Islet of Langerhans (tissue), 1 donor: ENCODE results near the gene ZNF443.
"Not testable (repeated sequence)": the region's sequence is repeated elsewhere in the genome, so short reads cannot be mapped to it uniquely, and the experiment has no call there.

Source experiments
- FAIRE-seq: peaks from one replicate; lab custom pipeline; 2011; peaks lifted over from hg19 to GRCh38; lab: Jason Lieb, UNC

Gene ZNF443

DNA sequence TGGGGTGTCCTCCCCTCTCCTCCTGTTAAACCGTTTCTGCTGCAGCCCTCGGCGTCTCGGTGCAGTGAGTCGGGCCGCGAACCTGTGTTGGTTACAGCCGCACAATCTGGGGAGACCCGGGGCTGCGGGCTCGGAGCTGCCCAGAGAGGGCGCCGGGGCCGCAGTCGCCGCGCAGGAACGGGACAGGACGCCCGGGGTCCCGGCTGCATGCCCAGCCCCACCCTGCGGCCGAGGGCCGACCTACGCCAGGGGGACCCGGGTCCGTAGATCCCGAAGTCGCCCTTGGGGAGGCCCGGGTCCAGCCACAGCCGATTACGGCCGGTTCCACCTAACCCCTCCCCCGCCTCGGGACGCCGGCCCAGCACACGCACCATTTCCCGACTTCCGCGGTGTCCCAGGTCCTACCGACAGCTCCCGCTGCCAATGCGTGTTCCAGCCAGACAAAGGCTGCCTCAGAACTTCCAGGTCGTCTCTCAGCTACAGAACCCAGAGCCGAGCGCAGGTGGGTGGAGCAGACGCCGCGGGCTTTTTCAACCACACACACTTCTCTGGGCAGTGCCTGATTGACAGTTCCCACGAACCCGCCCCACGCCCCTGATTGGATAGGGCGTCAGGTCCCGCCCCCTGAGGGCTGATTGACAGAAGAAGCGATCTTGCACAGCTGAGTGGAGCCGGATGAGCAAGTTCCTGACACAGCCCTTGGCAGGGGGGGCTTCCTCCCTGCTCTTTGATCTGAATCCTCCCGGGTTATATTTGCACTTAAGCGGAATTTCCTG lies at the start of gene ZNF443:
Gene ZNF443, minus strand, starts transcription at position 481 of the 776 bp plus-strand sequence. Its CDS starts 107 bp downstream, at position 374.
- FAIRE-seq = peak; percentile 75

DNA sequence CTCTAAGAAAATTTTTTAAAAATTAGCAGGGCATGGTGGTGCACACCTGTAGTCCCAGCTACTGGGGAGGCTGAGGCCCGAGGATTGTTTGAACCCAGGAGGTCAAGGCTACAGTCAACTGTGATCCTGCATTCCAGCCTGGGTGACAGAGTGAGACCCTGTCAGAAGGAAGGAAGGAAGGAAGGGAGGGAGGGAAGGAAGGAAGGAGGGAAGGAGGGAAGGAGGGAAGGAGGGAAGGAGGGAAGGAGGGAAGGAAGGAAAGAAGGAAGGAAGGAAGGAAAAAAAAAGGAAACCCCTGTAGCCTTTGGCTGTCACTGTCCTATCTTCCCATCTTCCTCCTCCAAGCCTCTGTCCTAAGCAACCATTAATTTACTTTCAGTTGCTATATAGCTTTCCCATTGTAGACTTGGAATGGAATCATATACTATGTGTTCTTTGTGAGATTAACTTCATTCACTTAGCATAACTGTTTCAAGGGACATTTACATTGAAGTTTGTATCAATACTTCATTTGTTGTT lies 45.5 kb upstream of the ZNF443 start:
- FAIRE-seq = not testable (repeated sequence)

DNA sequence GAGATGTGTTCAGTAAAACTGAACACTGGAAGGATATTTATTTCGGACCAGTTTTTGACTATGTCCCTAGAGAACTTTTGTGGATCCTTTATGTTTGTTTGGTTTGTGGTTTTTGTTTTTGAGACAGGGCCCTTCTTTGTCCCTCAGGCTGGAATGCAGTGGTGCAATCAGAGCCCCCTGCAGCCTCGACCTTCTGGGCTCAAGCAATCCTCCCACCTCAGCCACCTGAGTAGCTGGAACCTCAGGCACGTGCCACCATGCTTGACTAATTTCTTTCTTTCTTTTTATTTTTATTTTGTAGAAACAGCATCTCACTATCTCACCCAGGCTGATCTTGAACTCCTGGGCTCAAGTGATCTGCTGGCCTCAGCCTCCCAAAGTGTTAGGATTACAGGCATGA lies 44.8 kb upstream of the ZNF443 start:
- FAIRE-seq = no peak

DNA sequence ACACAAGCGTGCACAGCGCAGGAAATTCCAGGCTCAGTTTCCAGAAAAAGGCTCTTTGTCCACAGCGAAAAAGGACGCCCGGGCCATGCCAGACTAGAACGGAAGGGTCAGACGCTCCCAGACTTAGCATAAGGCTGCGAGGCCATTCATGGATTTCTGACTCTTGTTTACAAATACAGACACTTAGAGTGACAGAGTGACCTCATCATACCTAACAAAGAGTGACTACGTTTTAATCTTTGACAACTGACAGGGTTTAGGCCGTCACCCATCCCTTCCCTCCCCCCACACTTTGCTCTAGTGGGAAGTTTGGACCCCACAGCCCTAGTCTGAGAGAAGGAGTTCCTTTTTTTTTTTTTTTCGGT lies 44.2 kb upstream of the ZNF443 start:
- FAIRE-seq = no peak

- FAIRE-seq = no peak
These were observed 43.7 kb upstream of the ZNF443 start, which contains the start of gene ZNF709 for GRCh38 chr19:12484371-12485051. ZNF709 (minus strand) TSS chr19:12484816; CDS start chr19:12484657, 159 bp downstream.

- no peak for FAIRE-seq
These were observed 43.2 kb upstream of the ZNF443 start for GRCh38 chr19:12484011-12484370.

DNA sequence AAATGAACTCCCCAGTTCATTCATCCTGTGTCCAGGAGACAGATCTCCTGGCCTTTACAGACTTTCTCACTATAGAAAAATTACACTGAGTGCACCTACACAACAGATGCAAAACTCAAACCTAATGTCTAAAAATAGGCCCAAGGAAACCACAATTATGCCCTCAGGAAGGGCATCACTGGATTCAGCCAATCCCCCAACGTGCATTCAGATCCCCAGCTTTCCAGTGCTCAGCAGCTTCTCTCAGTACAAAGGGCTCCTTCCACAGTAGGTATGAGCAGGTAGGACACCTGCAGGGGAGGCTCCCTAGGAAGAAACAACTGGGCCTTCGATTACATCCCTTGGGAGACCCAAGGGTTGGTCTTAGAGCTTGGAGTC lies 41.7 kb upstream of the ZNF443 start:
- no peak for FAIRE-seq

DNA sequence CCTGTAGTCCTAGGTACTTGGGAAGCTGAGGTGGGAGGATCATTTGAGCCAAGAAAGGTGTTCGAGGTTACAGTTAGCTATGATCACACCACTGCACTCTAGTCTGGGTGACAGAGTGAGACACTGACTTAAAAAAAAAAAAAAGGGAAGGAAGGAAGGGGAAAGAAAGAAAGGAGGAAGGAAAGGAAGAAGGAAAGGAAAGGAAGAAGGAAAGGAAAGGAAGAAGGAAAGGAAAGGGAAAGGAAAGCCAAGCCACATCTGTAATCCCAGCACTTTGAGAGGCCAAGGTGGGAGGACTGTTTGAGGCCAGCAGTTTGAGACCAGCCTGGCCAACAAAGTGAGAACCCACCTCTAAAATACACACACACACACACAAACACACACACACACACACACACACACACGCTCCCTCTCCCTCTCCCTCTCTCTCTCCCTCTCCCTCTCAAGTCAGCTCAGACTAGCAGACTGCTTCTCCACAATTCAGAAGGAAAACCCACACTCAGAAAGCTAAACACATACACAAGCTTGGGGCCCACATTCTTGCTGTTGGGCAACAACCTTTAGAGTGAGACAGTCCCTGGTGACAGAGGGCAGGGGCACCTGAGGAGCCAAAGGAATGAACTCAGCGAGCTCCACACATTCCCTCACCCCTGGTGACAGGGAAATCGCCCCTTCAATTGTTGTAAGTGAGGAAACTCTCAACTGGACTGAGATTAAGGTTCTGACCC lies 41.1 kb upstream of the ZNF443 start:
- FAIRE-seq = no peak

DNA sequence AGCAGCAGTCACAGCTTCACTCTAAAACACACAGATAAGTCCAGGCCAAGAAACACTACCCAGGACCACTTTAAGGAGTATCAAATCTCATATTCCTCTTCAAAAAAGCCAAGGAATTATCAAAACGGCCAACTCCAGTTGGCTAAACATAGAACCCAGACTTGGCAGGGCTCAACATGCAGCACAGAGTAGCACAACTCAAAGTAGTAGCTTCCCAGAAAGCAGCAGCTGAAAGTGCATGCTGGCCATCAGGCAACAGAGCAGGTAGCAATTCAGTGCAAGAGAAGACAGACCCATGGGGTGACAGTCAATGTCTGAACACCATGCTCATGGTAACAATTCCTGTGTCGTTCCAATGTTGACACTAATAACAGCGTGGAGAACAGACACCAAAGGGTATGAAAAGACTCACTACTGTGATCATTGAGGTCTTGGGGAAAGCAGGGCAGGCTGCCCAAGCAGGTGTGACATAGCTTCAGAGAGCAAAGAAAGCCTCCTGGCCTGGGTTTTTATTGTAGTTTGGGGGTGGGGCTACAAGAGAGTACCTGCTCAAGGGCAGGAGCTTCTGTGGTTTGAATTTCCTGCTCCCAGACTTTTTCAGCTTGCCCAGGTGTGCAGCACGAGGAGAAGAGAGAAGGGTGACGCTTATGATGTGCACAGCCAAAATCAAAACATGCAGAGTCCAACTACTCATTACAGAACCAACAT lies 37.6 kb upstream of the ZNF443 start:
- FAIRE-seq = no peak

DNA sequence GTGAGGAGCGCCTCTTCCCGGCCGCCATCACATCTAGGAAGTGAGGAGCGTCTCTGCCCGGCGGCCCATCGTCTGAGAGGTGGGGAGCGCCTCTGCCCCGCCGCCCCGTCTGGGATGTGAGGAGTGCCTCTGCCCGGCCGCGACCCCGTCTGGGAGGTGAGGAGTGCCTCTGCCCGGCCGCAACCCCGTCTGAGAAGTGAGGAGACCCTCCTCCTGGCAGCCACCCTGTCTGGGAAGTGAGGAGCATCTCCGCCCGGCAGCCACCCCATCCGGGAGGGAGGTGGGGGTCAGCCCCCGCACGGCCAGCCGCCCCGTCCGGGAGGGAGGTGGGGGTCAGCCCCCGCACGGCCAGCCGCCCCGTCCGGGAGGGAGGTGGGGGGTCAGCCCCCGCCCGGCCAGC lies 26.8 kb upstream of the ZNF443 start:
- FAIRE-seq = not testable (repeated sequence)

DNA sequence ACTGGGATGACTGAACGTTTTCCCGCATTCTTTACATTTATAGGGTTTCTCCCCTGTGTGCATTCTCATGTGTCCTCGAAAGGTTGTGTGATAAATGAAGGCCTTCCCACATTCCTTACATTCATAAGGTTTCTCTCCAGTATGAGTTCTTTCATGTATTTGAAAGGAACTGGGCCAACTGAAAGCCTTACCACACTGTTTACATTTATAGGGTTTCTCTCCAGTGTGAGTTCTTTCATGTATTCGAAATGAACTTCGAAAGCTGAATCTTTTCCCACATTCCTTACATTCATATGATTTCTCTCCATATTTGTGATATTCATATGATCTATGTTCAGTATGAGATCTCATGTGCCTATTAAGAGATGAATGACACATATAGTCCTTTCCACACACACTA lies 24.4 kb upstream of the ZNF443 start:
- no peak for FAIRE-seq

- no peak for FAIRE-seq
These were observed 23.9 kb upstream of the ZNF443 start for GRCh38 chr19:12464769-12465168.

DNA sequence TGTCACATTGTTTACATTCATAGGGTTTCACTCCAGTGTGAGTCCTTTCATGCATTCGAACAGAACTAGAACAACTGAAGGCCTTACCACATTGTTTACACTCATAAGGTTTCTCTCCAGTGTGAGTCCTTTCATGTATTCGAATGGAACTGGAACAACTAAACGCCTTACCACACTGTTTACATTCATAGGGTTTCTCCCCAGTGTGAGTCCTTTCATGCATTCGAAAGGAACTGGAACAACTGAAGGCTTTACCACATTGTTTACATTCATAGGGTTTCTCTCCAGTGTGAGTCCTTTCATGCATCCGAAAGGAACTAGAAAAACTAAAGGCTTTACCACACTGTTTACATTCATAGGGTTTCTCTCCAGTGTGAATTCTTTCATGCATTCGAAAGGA lies 23.3 kb upstream of the ZNF443 start:
- not testable (repeated sequence) for FAIRE-seq

GRCh38 chr19:12453495-12453894 lies 12.7 kb upstream of the ZNF443 start:
- no peak for FAIRE-seq

- no peak for FAIRE-seq
These were observed 10.0 kb upstream of the ZNF443 start for GRCh38 chr19:12450844-12451243.

GRCh38 chr19:12448808-12449207 lies 8.0 kb upstream of the ZNF443 start:
- FAIRE-seq = no peak

DNA sequence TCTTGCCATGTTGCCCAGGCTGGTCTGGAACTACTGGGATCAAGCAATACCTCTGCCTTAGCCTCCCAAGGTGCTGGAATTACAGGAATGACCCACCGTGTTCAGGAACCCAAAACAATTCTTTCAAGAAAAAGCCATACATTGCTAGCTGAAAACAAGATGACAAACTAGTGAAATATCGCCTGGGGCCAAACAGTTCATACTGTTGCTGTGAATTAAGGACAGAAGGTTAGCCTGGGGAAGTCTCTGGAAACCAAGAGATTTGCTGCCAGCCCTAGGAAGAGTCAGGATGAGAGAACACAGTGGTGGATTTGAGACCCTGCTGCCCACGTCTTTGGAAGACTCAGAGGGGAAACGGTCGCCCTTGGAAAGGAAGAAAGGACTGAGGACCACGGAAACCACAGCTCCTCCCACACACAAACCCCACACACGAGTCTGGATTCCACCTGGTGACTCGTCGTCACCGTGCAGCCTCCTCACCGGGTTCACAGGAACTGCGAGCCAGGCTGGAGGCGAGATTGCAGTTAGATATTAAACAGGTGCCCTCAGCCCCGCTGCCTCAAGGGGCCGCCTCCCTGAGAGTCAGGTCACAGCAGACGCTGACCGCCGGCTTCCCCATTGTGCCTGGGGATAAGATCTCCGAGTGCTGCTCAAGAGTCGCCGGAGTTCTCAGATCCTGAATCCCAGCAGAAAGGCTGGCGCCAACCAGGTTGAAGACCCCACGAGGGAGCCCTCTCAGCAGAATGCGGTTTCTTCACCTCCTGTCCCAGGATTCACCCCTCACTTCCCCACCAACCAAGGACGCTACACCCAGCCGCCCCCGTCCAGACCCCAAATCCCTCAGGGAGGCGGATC lies 908 bp downstream of the ZNF443 start:
- not testable (repeated sequence) for FAIRE-seq

GRCh38 chr19:12430726-12431299 lies 10.0 kb downstream of the ZNF443 start:
- FAIRE-seq = not testable (repeated sequence)

DNA sequence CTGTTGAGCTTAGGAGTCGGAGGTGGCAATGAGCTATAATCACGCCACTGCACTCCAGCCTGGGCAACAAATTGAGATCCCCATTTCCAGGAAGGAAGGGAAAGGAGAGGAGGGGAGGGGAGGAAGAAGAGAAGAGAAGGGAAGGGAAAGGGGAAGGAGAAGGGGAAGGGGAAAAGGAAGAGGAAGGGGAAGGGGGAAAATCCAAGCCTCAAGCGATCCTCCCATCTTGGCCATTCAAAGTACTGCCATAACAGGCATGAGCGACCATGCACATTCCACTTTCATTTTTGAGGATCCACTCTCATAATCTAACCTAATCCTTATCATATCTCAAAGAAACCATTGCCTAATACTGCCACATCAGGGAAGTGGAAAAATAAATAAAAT lies 14.9 kb downstream of the ZNF443 start:
- no peak for FAIRE-seq

GRCh38 chr19:12425236-12425887 lies 15.5 kb downstream of the ZNF443 start:
- FAIRE-seq = no peak
